HG02870 (cell line): ENCODE measurements around the gene PRUNE2.
"Not testable (repeated sequence)": the region's sequence is repeated elsewhere in the genome, so short reads cannot be mapped to it uniquely, and the experiment has no call there.

Source experiments
- ATAC-seq: cut with Tn5 transposase; IDR thresholded peaks from one replicate; pipeline ENCODE4 v1.9.1; 2021; ENCODE audit warnings: mild to moderate bottlenecking, moderate library complexity; ENCODE audit not compliant: unreplicated experiment

The PRUNE2 gene, protein sequence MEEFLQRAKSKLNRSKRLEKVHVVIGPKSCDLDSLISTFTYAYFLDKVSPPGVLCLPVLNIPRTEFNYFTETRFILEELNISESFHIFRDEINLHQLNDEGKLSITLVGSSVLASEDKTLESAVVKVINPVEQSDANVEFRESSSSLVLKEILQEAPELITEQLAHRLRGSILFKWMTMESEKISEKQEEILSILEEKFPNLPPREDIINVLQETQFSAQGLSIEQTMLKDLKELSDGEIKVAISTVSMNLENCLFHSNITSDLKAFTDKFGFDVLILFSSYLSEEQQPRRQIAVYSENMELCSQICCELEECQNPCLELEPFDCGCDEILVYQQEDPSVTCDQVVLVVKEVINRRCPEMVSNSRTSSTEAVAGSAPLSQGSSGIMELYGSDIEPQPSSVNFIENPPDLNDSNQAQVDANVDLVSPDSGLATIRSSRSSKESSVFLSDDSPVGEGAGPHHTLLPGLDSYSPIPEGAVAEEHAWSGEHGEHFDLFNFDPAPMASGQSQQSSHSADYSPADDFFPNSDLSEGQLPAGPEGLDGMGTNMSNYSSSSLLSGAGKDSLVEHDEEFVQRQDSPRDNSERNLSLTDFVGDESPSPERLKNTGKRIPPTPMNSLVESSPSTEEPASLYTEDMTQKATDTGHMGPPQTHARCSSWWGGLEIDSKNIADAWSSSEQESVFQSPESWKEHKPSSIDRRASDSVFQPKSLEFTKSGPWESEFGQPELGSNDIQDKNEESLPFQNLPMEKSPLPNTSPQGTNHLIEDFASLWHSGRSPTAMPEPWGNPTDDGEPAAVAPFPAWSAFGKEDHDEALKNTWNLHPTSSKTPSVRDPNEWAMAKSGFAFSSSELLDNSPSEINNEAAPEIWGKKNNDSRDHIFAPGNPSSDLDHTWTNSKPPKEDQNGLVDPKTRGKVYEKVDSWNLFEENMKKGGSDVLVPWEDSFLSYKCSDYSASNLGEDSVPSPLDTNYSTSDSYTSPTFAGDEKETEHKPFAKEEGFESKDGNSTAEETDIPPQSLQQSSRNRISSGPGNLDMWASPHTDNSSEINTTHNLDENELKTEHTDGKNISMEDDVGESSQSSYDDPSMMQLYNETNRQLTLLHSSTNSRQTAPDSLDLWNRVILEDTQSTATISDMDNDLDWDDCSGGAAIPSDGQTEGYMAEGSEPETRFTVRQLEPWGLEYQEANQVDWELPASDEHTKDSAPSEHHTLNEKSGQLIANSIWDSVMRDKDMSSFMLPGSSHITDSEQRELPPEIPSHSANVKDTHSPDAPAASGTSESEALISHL (N-terminal part only)

GRCh38 chr9:76905791-76906646 is at the start of gene PRUNE2:
TSS of gene PRUNE2 (minus strand) at chr9:76906114. CDS start at chr9:76905963, 151 bp downstream.
- ATAC-seq: no peak

DNA sequence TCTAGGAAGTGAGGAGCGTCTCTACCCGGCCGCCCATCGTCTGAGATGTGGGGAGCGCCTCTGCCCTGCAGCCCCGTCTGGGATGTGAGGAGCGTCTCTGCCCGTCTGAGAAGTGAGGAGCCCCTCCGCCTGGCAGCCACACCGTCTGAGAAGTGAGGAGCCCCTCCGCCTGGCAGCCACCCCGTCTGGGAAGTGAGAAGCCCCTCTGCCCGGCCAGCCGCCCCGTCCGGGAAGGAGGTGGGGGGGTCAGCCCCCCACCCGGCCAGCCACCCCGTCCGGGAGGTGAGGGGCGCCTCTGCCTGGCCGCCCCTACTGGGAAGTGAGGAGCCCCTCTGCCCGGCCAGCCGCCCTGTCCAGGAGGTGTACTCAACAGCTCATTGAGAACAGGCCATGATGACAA is 49.5 kb upstream of the PRUNE2 start:
- not testable (repeated sequence) for ATAC-seq

- ATAC-seq: no peak
These were observed 44.0 kb upstream of the PRUNE2 start for GRCh38 chr9:76949865-76950264.

DNA sequence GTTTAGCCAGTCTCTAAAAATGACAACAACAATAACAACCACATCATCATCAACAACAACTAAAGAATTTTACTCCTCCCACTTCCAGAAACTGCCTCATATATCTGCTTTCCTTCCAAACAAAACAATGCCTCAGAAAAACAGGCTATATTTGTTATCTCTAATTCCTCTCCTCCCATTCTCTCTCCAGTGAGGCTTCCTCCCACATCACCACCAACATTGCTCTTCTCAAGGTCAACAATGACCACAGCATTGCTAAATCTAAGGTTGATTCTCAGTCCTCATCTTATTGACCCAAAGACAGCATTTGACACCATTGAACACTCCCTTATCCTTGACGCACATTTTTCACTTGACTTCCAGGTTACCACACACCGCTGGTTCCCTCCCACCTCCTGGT is 38.1 kb upstream of the PRUNE2 start:
- ATAC-seq: no peak

- ATAC-seq: no peak
These were observed 37.1 kb upstream of the PRUNE2 start for GRCh38 chr9:76943054-76943453.

GRCh38 chr9:76932757-76933156 is 26.8 kb upstream of the PRUNE2 start:
- ATAC-seq: no peak

GRCh38 chr9:76932265-76932664 is 26.4 kb upstream of the PRUNE2 start:
- ATAC-seq: no peak

GRCh38 chr9:76927540-76928240 is 21.8 kb upstream of the PRUNE2 start:
- ATAC-seq: no peak

GRCh38 chr9:76926846-76927245 is 20.9 kb upstream of the PRUNE2 start:
- no peak for ATAC-seq

GRCh38 chr9:76926324-76926741 is 20.4 kb upstream of the PRUNE2 start:
- no peak for ATAC-seq

DNA sequence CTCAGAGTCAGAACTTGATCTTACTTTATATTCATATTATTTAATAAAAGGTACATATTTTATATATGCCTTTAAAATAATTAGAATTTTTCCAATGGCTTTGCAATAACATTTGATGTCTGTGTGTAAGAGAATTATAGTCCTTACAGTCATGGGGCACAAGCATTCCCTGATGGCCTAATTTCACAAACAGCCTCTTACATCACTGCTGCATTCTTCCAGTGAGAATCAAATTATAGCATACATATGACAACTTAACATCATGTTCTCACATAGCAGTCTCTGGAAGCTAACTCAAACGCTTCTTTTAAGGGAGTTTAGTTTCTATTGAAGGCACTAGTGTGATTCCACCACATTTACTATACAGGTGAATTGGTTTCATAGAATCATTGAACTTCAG is 15.3 kb upstream of the PRUNE2 start:
- ATAC-seq: no peak

GRCh38 chr9:76917299-76917698 is 11.4 kb upstream of the PRUNE2 start:
- ATAC-seq: no peak

- no peak for ATAC-seq
These were observed 10.3 kb upstream of the PRUNE2 start for GRCh38 chr9:76916231-76916630.

GRCh38 chr9:76913467-76913866 is 7.6 kb upstream of the PRUNE2 start:
- ATAC-seq: no peak

GRCh38 chr9:76912636-76913275 is 6.8 kb upstream of the PRUNE2 start:
- ATAC-seq: peak; percentile 58

DNA sequence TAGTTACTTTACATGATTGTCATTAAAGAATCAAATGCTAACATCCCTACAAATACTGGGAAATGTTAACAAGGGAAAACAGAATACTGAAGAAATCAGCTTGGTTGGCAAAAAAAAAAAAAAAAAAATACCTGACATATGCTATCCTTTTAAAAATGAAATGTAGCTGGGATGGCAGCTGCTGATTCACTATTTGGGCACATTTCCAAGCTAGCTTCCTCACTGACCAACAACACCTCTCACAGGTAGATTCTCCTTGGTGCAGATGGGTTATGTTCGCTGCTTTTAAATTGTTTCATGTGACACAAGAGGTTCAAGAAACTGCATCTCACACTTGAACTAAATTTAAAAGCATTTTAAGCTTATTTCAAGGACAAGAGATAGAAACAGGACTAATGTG is 6.1 kb upstream of the PRUNE2 start:
- no peak for ATAC-seq

- ATAC-seq: no peak
These were observed 4.9 kb upstream of the PRUNE2 start for GRCh38 chr9:76910861-76911260.

- no peak for ATAC-seq
These were observed 697 bp upstream of the PRUNE2 start for GRCh38 chr9:76906647-76906975.
